ENCODE data around the gene PKNOX2. TPM values are rescaled to one million over a fixed set of nuclear protein-coding genes. Genes with fewer than 3 reads are reported as not detected.

Gene PKNOX2
- total RNA-seq, 4 donors from 2014 or later = 1.5 to 8.2 (median 3.6) TPM

DNA sequence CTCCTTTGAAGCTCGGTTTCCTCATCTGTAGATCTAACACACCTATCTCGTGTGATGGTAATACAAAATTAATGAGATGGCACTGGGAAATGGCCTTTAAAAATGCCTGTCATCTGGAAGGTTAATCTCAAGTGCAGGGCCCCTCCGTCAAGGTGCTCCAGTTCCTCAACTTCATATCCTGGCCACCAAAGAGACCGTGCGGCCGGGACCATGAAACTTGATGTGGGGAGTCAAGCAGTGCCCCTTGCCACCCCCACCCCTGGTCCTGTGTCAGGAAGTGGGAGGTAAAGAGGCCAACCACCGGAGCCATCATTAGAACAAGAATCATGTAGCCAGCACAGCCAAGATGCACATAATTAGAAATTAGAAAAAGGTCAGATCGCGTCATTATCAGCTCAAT, 223.3 kb downstream of the PKNOX2 start:
- no peaks in the 10 kb centered on the region for H3K4me1 ChIP-seq
- DNase-seq (ENCODE audit: low spot score in 2 of 2) = no peak
- TF ChIP-seq POLR2A (IDR thresholded peaks at IDR 0.05) (no peak), EP300 (IDR thresholded peaks at IDR 0.05) (no peak), POLR2AphosphoS5 (IDR thresholded peaks at IDR 0.05) (no peak)
- H3K4me3 ChIP-seq = no peak overlapping the region
- H3K9me3 ChIP-seq = no peaks in the 10 kb centered on the region
- H3K36me3 ChIP-seq = no peaks in the 10 kb centered on the region
- 98% methylated on average over 9 of the region's 9 CpGs for WGBS
- no peaks in the 10 kb centered on the region for H3K27me3 ChIP-seq
- H3K27ac ChIP-seq = no peak overlapping the region

DNA sequence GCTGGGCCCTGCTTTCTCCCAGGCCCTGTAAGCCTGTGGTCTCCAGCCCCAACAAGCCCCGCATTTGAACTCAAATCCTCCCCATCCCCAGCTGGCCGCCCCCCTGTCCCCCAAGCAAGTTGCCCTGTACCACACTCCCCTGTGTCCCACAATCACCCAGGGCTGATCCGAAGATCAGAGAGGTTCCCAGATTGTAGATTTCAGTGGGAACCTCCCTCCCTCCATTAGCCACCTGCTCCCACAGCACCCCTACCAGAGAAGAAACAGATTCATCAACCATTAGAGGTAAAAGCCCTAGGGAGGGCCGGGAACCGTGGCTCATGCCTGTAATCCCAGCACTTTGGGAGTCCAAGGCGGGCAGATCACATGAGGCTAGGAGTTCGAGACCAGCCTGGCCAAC, 224.1 kb downstream of the PKNOX2 start:
- Histone ChIP-seq H3K4me3 (no peak overlapping the region), H3K36me3 (no peaks in the 10 kb centered on the region), H3K4me1 (no peaks in the 10 kb centered on the region), H3K27ac (no peak overlapping the region), H3K9me3 (no peaks in the 10 kb centered on the region), H3K27me3 (no peaks in the 10 kb centered on the region)
- TF ChIP-seq EP300 (IDR thresholded peaks at IDR 0.05) = no peak
- no peak for TF ChIP-seq POLR2A (IDR thresholded peaks at IDR 0.05)
- no peak for TF ChIP-seq POLR2AphosphoS5 (IDR thresholded peaks at IDR 0.05)
- TF ChIP-seq, protein P1, sequence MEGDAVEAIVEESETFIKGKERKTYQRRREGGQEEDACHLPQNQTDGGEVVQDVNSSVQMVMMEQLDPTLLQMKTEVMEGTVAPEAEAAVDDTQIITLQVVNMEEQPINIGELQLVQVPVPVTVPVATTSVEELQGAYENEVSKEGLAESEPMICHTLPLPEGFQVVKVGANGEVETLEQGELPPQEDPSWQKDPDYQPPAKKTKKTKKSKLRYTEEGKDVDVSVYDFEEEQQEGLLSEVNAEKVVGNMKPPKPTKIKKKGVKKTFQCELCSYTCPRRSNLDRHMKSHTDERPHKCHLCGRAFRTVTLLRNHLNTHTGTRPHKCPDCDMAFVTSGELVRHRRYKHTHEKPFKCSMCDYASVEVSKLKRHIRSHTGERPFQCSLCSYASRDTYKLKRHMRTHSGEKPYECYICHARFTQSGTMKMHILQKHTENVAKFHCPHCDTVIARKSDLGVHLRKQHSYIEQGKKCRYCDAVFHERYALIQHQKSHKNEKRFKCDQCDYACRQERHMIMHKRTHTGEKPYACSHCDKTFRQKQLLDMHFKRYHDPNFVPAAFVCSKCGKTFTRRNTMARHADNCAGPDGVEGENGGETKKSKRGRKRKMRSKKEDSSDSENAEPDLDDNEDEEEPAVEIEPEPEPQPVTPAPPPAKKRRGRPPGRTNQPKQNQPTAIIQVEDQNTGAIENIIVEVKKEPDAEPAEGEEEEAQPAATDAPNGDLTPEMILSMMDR (IDR thresholded peaks at IDR 0.05) = no peak
- 86% methylated on average over 7 of the region's 7 CpGs for WGBS
- no peak for DNase-seq (ENCODE audit: low spot score in 2 of 2)

DNA sequence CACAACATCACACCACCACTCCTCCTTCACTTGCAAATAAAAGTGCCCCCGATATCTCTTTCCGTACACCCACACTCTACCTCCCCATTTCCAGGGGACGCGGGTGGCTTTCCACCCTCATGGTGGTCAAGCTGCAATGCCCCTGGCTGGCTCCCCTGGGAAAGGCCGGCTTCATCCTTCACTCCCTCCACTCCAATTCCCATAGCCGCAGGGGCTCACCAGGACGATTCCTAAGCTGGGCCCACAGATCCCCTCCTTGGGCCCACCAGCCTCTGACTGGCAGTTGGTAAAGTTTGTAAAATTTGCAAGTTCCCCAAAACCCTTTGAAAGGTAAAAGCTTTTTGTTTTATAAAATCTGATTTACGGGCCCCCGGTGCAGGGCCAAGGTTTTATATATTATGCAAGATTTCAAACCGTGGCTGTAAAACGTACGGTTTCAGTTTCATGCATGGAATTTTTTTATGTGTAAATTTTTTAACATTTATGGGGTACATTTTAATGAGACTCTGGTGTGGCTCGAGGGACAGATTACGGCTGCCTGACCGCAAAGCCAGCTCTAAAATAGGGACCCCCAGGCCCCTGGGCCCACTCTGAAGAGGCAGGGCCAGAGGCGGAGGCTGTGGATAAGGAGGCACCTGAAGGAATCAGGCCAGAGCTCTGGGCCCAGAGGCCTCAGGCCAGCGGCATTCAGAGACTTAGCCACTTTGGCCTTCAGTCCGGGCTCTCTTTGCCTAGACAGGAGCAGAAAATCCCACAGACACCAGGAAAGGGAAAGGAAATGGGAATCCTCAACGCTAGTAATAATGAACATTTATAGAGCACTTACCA, 225.0 kb downstream of the PKNOX2 start:
- Histone ChIP-seq H3K27ac (no peak overlapping the region), H3K4me1 (no peaks in the 10 kb centered on the region), H3K9me3 (no peaks in the 10 kb centered on the region), H3K36me3 (no peaks in the 10 kb centered on the region), H3K4me3 (no peak overlapping the region), H3K27me3 (no peaks in the 10 kb centered on the region)
- WGBS = 94% methylated on average over 19 of the region's 19 CpGs
- no peak for DNase-seq (ENCODE audit: low spot score in 2 of 2)
- no peak for TF ChIP-seq POLR2AphosphoS5 (IDR thresholded peaks at IDR 0.05)
- TF ChIP-seq EP300 (IDR thresholded peaks at IDR 0.05) = no peak
- TF ChIP-seq POLR2A (IDR thresholded peaks at IDR 0.05) = no peak
- TF ChIP-seq, protein P1 (IDR thresholded peaks at IDR 0.05) = no peak

DNA sequence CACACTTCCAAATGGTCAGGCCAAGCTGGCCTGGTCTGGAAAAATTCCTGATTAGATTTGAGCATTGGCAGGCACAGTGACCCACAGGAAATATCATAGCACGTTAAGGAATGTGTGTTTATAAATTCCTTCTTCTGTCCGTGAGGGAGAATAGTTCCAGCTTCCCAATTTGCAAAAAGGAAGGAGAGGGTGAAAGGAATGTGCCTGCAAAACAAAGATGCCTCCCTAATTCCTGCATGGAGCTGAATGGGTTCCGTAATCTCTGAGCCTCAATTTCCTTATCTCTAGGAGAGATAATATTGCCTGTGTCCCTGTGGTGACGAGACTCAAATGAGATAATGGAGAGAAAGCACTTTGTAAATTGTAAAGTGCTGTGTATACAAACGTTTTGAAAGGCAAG, 226.4 kb downstream of the PKNOX2 start:
- Histone ChIP-seq H3K9me3 (no peaks in the 10 kb centered on the region), H3K27me3 (no peaks in the 10 kb centered on the region), H3K4me3 (no peak overlapping the region), H3K4me1 (no peaks in the 10 kb centered on the region), H3K27ac (no peak overlapping the region), H3K36me3 (no peaks in the 10 kb centered on the region)
- TF ChIP-seq, protein P1 (IDR thresholded peaks at IDR 0.05) = no peak
- no peak for TF ChIP-seq POLR2AphosphoS5 (IDR thresholded peaks at IDR 0.05)
- TF ChIP-seq EP300 (IDR thresholded peaks at IDR 0.05) = no peak
- 47% methylated on average over 5 of the region's 5 CpGs for WGBS
- DNase-seq (ENCODE audit: low spot score in 2 of 2) = no peak

DNA sequence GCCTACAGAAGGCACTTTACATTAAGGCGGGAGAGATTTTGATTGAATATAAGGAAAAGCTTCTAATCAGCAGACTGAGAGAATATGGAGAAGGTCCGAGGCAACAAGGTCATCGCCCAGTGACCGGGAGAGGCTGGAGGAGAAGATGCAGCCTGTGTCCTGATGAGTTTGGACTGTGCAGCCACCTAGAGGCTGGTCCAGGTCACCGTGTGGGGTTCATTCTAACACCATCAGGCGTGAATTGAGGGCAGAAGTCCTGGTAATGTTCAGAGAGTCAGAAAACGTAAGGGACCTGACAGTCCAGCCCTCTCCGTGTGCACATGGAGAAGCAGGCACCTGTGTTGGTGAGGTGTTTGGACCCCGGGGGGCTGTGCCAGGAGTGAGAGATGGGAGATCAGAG, 228.8 kb downstream of the PKNOX2 start:
- peaks cover 3% of the 10 kb centered on the region for H3K36me3 ChIP-seq
- H3K27ac ChIP-seq = no peak overlapping the region
- WGBS = 88% methylated on average over 9 of the region's 9 CpGs
- no peaks in the 10 kb centered on the region for H3K27me3 ChIP-seq
- H3K4me3 ChIP-seq = no peak overlapping the region
- H3K9me3 ChIP-seq = no peaks in the 10 kb centered on the region
- peak in 1 of 2 donors; percentile 24 for DNase-seq (ENCODE audit: low spot score in 2 of 2)
- no peaks in the 10 kb centered on the region for H3K4me1 ChIP-seq
- TF ChIP-seq POLR2A (IDR thresholded peaks at IDR 0.05) (no peak), EP300 (IDR thresholded peaks at IDR 0.05) (no peak), POLR2AphosphoS5 (IDR thresholded peaks at IDR 0.05) (no peak)
- TF ChIP-seq, protein P1 (IDR thresholded peaks at IDR 0.05) = no peak

Data from suprapubic skin (tissue), 4 donors.